ENCODE measurements around the gene HES5. TPM values are rescaled to one million over a fixed set of nuclear protein-coding genes. Genes with fewer than 3 reads are reported as not detected.

HES5 gene
- total and polyA plus RNA-seq, 2 donors (not counting 3 experiments of a cell fraction or from before 2014, with no cell fraction given) = 0.07 TPM; not detected in 1

GRCh38 chr1:2486558-2486957, 43.5 kb downstream of the HES5 start:
- CTCF ChIA-PET = no interaction called here
- Histone ChIP-seq H3K9ac (replicated peaks; ENCODE audit: extremely low read depth, insufficient read depth, low read length) (no peak overlapping the region), H2AFZ (ENCODE audit: low read depth, low read length) (no peak overlapping the region), H3K4me1 (ENCODE audit: control insufficient read depth, extremely low read depth, insufficient read depth, low read length) (no peaks in the 10 kb centered on the region), H3K4me2 (ENCODE audit: insufficient read depth, low read length) (no peak overlapping the region), H3K9me1 (replicated peaks; ENCODE audit: control insufficient read depth, extremely low read depth, insufficient read depth, low read length) (no peaks in the 10 kb centered on the region), H3K27ac (ENCODE audit: insufficient read depth, low read depth, low read length) (no peak overlapping the region), H3K4me3 (replicated peaks in 1 of 3; ENCODE audit: insufficient read depth in 1 of 3, low read depth in 1 of 3, low read length in 3 of 3) (no peak overlapping the region), H3K9me3 (replicated peaks; ENCODE audit: control insufficient read depth, insufficient read depth, low read length) (no peaks in the 10 kb centered on the region), H3K27me3 (ENCODE audit: control insufficient read depth in 2 of 2, insufficient read depth in 2 of 2, low read length in 2 of 2) (no peaks in the 10 kb centered on the region), H3K36me3 (ENCODE audit: control insufficient read depth in 2 of 2, extremely low read depth in 1 of 2, insufficient read depth in 2 of 2, low read length in 2 of 2) (no peaks in the 10 kb centered on the region), H4K20me1 (replicated peaks; ENCODE audit: control insufficient read depth, extremely low read depth, insufficient read depth, low read length) (no peaks in the 10 kb centered on the region), H3K79me2 (ENCODE audit: control insufficient read depth, insufficient read depth, low read length) (no peaks in the 10 kb centered on the region)
- no peak for DNase-seq (ENCODE audit: low read depth, low spot score)
- POLR2A ChIA-PET = no interaction called here
- BruUV-seq (replicated peaks) = no TSS peak
- dilution Hi-C loops (cut with MboI; ENCODE audit: extremely low pct_ligation_motif_present, low sequenced_read_pairs) (no loop called here), intact Hi-C loops (cut with micrococcal nuclease) (no loop called here)
- no peak for FAIRE-seq
- TF ChIP-seq GATA2 (IDR thresholded peaks at IDR 0.05; ENCODE audit: insufficient read depth, insufficient read length, low read depth, low read length) = no peak

GRCh38 chr1:2486041-2486440, 44.0 kb downstream of the HES5 start:
- dilution Hi-C loops (cut with MboI; ENCODE audit: extremely low pct_ligation_motif_present, low sequenced_read_pairs) = no loop called here
- Histone ChIP-seq H3K27ac (ENCODE audit: insufficient read depth, low read depth, low read length) (no peak overlapping the region), H3K9me1 (replicated peaks; ENCODE audit: control insufficient read depth, extremely low read depth, insufficient read depth, low read length) (no peaks in the 10 kb centered on the region), H3K9me3 (replicated peaks; ENCODE audit: control insufficient read depth, insufficient read depth, low read length) (no peaks in the 10 kb centered on the region), H3K4me1 (ENCODE audit: control insufficient read depth, extremely low read depth, insufficient read depth, low read length) (no peaks in the 10 kb centered on the region), H3K4me2 (ENCODE audit: insufficient read depth, low read length) (no peak overlapping the region), H3K27me3 (ENCODE audit: control insufficient read depth in 2 of 2, insufficient read depth in 2 of 2, low read length in 2 of 2) (no peaks in the 10 kb centered on the region), H2AFZ (ENCODE audit: low read depth, low read length) (no peak overlapping the region), H3K36me3 (ENCODE audit: control insufficient read depth in 2 of 2, extremely low read depth in 1 of 2, insufficient read depth in 2 of 2, low read length in 2 of 2) (no peaks in the 10 kb centered on the region), H3K79me2 (ENCODE audit: control insufficient read depth, insufficient read depth, low read length) (no peaks in the 10 kb centered on the region), H3K4me3 (replicated peaks in 1 of 3; ENCODE audit: insufficient read depth in 1 of 3, low read depth in 1 of 3, low read length in 3 of 3) (no peak overlapping the region), H3K9ac (replicated peaks; ENCODE audit: extremely low read depth, insufficient read depth, low read length) (no peak overlapping the region), H4K20me1 (replicated peaks; ENCODE audit: control insufficient read depth, extremely low read depth, insufficient read depth, low read length) (no peaks in the 10 kb centered on the region)
- DNase-seq (ENCODE audit: low read depth, low spot score) (no peak), FAIRE-seq (no peak)
- TF ChIP-seq POLR2AphosphoS5 (IDR thresholded peaks at IDR 0.05; ENCODE audit: insufficient read depth, low read depth, low read length) (no peak), FOS (IDR thresholded peaks at IDR 0.05; ENCODE audit: borderline replicate concordance, insufficient read depth, low read length) (no peak), JUN (IDR thresholded peaks at IDR 0.05; ENCODE audit: borderline replicate concordance, insufficient read depth, insufficient read length, low read depth) (no peak), MYC (IDR thresholded peaks at IDR 0.05; ENCODE audit: low read depth, low read length) (no peak), GATA2 (IDR thresholded peaks at IDR 0.05; ENCODE audit: insufficient read depth, insufficient read length, low read depth, low read length) (no peak), CTCF (IDR thresholded peaks at IDR 0.05; ENCODE audit: extremely low read depth in 1 of 2, insufficient read depth in 1 of 2, low read depth in 1 of 2, low read length in 2 of 2) (no peak), EZH2 (IDR thresholded peaks at IDR 0.05; ENCODE audit: borderline replicate concordance, low read depth, low read length, severe bottlenecking) (no peak), POLR2A (IDR thresholded peaks at IDR 0.05; ENCODE audit: low read depth, low read length) (no peak), MAX (IDR thresholded peaks at IDR 0.05; ENCODE audit: insufficient read depth, insufficient read length) (no peak)
- ChIA-PET CTCF (no interaction called here), POLR2A (no interaction called here)
- no TSS peak for BruUV-seq (replicated peaks)
- intact Hi-C loops (cut with micrococcal nuclease) = no loop called here

Data from endothelial cell of umbilical vein (primary cell).